HG02981 (cell line): Measurements from ENCODE around the gene TK2.

Experiments
- ATAC-seq: cut with Tn5 transposase; IDR thresholded peaks from one replicate; pipeline ENCODE4 v1.9.1; 2021; ENCODE audit warnings: mild to moderate bottlenecking, moderate library complexity; ENCODE audit not compliant: unreplicated experiment

Gene TK2

DNA sequence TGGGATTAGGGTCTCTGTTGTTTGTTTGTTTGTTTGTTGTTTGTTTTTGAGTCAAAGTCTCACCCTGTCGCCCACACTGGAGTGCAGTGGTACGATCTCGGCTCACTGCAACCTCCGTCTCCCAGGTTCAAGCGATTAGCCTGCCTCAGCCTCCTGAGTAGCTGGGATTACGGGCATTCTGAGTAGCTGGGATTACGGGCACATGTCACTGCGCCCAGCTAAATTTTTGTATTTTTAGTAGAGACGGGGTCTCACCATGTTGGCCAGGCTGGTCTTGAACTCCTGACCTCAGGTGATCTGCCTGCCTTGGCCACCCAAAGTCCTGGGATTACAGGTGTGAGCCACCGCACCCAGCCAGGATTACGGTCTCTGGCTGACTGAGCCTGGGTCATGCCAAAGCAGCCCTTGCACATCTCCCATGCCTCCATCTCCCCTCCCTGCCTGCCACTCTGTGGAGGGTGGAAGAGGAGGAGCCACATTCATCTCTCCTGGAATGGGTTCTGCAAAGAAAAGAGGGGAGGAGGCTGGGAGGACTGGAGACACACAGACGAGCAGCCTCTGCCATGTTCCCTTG, 63.6 kb downstream of the TK2 start:
- ATAC-seq = no peak

DNA sequence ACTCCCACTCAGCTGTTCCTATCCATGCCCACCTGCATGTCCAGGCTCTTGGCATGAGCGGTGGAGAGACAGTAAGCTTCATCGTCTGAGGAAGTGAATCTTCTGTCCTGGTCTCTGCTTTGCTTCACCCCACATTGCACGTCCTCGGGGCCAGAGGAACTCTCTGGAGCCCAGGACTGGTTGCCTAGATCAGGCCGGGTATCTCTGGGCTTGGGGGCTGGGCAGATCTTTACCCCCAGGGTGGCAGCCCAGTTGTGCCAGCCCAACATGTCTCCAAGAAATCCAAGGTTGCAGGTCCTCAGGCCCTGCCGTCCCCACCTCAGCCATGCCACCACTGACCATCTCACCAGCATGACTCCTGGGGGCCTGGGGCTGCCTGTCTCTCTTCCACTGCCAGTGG, 64.5 kb downstream of the TK2 start:
- no peak for ATAC-seq

DNA sequence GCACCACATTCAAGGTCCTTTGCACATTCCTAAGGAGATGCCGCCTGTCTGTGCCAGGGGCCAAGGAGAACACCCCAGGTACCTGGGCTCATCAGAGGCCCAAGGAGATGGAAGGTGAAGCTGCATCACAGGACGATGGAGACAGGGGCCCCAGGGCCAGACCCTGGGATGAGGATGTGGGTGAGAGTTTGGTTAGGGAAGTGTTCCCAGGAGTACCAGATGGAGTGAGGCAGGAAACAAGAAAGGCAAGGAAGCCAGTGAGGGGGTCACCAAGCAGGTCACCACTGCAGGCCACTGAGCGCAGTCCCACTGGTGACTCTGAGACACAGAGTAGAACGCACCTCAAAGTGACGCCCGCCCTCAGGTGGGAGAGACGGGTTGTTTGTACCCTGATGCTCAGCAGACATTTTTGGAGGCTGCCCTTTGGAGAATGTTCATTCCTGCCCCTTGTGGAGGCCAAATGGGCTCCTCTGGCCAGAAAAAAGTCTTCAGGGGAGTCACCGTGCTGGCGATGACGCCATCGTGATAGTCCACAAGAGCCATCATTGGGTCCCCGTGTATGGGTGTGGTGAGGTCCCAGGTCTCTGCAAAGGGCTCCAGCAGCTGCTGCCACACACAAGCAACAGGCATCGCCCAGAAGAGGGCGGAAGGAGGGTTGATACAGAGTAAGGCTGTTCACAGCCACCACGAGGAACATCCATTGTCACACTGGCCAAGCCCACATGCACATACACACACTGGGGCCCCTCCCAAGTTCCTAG, 65.3 kb downstream of the TK2 start:
- ATAC-seq = no peak

DNA sequence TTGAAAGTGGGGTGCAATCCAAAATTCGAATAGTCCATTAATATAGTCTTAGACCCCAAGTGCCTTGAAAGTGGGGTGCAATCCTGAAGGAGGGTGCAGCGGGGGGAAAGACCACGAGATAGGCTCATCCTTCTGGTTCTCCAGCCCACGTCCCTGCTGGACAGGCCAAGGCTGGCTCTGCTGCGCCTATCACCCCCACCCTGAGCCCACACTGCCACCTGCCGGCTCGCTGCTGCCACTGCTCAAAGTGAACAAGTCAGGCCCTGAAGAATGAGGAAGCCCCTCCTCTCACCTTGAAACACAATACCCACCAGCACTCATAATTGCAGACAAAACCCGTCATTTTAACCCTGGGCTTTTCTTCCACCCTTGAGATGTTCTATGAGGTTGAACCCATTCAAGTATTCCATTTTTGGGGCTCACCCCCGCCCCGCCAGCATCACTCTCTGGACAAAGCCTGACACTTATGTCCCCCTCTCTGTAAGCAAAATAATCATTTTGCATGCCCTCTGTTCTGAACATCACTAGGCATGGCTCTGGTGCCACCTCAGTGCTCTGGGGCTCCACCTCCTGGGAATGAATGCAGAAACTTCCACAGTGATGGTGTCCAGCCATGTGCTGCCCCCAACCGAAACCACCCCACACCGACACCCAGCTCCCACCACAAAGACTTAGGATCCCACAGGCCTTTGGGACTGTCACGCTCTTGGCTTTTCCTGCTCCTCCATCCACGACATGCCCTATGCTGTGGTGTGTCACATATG, 66.1 kb downstream of the TK2 start:
- peak; percentile 75 for ATAC-seq

DNA sequence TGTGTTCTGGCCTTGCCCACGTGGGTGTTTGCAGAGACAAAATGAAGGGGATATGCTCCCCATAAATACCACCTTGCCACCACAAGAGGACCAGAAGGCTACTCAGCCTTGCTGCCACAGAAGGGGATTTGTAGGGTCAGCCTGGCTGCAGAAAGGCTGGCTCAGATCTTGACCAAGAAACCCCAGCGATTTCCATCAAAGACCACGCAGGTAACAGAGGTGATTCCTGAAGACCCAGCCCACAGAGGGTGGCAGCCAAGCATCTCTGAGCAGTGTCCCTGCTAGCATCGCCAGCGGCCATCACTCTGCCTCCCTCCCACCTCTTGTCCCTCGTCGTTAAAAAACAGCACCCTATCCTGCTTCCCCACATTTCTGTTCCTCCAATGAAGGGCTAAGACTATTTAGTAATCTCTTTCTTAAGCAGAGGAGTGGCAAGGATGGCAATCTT, 68.0 kb downstream of the TK2 start:
- no peak for ATAC-seq

DNA sequence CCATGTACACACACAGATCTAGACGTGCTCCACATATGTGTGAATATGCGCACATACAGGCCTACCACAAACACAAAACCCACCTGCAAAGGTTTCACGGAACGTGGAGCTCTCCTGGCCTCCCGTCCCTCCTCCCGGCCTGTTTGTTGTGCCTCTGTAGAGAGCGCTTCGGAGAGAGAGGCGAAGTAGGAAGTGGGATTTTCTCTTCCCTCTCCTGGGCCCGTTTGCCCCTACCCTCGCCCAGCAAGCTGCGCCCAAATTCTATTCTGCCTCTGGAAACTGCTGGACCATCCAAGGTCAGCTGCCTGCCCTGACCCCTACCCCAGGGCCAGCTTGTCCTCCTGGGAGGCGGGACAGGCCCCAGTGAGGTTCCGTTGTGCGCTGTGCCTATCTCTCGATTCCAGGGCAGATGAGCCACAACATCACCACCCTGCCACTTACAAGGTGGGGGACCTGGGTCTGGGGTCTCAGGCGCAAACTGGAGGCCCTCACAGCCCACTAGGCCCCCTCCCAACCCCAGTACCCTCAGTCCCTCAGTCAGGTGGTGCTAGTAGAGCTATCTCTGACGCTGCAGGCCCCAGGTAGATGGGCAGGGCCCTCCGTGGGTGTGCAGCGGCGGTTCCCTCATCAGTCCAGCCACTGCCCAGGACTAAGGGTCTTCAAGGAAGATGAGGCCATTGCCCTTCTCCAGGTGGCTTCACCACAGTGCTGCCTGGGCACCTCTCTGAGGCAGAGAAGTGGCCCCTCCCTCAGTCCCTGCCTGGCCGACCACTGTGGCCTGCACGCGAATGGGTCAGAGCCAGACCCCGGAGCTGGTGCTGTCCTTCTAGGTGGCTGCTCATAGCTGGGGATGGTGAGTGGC, 68.6 kb downstream of the TK2 start:
- no peak for ATAC-seq

DNA sequence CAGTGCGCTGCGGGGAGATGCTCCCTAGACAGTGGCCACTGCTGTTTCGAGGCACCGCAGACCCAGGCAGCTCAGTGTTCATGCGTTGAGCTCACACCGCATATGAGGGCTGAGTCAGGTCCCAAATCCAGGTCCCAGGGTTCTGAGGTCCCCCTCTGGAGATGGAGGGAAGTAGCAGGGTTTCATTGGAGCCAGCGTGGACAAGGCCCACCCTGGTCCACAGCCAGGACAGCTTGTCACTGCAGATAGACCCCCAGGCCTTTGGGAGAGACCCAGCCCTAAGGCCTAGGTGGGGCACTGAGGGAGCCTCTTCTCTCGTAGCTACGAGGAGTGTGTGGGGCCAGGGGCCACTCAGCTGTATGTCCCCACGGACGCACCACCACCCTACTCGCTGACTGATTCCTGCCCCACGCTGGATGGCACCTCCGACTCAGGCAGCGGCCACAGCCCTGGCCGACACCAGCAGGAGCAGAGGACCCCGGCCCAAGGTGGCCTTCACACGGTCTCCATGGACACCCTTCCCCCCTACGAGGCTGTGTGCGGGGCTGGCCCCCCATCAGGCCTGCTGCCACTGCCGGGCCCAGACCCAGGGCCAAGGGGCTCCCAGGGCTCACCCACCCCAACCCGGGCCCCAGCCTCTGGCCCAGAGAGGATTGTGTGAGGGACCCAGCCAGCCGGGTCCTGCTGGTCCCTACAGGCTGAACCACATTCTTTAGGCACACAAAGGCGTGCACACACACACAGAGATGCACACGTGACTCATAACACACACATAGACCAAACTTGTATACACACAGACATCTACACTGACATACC, 69.4 kb downstream of the TK2 start:
- ATAC-seq = no peak

DNA sequence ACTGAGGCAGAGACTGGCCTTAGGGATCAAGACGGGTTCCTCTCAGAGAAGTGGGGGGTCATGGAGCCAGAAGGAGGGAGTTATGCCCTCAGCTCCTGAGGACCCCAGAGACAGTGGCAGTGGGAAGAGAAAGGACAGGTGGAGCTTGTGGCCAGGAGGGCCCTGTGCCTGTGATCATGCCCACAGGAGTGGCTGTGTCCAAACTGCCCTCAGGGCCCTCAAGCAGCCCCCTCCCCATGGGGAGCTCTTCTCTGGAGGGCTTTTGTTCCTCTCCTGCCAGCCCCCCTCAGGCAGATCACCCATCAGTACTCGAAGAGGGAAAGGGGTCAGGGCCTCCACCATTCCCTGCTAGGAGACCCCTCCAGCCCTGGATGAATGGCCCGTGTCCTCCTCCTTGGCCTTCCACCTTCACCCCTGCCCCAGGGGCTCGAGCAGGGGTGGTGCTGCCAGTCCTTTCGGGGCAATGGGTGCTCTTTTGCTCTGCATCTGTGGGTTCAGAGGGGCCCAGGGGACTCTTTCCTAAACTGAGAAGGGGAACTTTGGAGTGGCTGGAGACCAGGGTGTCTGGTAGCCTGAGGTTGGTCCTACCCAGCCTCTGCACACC, 70.2 kb downstream of the TK2 start:
- no peak for ATAC-seq

DNA sequence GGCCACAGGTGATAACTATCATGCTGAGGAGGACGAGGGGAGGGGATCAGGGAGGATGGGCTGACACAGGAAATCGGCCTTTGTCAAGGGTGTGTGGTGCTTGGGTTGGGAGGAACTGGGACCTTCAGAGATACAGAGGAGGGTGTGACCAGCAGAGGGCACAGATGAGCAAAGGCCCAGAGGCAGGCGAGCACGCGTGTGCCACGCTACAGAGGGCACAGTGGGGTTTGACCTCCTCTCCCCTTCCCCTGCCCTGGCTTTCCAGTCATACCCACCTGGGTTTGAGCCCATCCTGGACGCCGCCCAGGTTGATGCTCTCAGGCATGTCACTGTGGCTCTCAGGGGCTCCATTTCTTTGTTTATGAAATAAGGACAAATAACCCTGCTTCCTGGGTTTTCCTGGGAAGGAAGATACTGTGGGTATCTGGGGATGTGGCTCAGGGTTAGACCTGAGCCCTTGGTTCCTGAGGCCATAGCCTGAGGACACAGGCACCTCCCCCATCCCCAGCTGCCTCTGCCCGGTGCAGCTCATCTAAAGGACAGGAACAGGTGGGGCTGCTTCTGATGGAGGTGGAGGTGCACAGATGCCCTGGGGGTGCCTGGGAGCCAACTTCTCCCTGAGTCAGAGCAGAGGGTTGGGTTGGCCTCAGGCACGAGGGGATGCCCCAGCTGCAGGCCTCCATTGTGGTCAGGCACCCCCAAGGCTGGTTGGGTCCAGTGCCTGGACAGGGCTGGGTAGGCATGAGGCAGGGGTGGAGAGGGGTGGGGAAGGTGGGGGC, 71.0 kb downstream of the TK2 start:
- peak; percentile 55 for ATAC-seq

DNA sequence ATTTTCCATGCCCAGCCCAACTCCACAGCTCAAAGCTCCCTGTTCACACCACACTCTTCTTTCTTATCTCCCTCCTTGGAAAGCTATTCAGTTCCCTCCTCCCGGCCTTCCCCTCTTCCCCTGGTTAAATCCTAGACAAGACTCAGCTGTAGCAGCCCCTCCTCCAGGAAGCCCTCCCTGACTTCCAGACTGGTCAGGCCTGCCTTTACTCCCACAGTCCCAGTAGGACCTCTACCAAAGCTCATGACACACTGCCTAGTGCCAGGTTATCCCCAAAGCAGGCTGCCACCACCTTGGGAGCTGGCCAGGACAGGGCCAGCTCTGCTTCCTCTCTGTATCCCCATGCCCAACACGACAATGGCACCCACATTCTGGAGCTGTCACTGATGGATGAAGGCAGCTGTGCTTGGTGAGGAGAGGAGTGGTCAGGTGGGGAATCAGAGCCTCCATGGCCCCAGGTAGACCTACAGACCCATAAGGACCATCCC, 72.8 kb downstream of the TK2 start:
- no peak for ATAC-seq

DNA sequence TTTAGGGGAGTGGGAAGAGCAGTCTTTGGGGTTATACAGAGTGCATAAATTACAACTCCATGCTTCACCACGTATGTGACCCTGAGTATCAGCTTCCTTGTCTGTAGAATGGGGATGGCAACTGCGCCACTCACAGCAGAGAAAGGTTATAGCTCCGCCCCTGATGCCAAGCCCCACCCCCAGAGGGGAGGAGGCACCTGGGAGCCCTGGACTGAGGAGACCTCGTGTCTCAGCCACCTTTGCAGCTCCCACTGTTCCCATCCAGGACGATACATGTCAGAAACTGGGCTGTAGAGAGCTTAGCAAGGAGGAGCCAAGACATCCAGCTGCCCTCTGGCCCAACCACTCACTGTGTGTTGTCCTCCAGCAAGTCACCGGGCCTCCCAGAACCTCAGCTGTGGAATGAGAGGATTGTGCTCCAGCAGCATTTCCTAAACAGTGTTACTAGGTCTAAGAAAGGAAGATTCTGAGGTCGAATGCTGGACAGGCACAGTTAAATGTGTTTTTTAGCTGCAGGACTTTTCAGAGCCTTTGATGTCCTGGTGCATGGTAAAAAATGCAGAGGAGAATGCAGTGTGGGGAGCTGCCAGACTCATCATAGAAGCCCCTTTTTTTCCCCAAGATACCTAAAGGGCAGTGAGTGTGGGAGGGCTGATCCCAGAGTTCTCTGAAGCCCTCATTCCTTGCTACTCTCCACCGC, 73.4 kb downstream of the TK2 start:
- no peak for ATAC-seq

DNA sequence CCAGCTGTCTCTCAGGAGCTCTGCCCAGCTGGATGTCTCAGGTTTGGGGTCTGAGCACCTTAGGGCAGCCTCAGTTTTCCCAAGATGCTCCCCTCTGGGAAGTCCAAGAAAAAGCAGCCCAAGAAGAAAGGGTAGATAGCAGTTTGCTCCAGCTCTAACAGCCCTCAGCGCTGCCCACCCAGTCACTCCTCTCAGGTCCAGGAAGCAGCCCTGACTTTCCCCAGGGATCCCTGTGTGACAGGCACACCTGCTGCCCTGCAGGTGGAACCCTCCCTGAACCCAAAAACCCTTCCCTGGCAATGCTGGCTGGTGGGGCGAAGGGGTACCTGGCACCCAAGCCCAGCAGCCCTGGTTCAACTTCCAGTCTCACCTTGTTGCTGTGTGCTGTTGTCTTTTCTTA, 74.7 kb downstream of the TK2 start:
- no peak for ATAC-seq

DNA sequence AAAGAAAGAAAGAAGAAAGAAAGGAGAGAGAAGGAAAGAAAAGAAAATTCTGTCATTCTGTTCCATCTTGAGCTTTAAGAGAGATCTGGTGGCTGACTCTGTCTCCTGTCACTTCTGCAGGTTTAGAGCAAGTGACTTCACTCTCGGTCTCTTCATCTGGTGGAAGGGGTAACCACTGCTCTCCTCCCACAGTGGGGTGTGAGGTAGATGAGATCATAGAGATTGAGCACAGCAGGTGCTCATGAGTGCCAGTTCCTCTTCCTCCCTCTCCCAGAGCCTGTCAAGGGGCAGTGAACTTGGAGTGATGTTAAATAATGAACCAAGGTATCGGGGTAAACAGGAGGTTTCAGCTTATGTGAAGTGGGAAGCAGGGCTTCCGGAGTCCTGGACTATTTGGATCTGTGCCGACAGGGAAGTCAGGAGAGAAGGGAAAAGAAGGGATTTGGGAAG, 75.1 kb downstream of the TK2 start:
- ATAC-seq = peak; percentile 85

DNA sequence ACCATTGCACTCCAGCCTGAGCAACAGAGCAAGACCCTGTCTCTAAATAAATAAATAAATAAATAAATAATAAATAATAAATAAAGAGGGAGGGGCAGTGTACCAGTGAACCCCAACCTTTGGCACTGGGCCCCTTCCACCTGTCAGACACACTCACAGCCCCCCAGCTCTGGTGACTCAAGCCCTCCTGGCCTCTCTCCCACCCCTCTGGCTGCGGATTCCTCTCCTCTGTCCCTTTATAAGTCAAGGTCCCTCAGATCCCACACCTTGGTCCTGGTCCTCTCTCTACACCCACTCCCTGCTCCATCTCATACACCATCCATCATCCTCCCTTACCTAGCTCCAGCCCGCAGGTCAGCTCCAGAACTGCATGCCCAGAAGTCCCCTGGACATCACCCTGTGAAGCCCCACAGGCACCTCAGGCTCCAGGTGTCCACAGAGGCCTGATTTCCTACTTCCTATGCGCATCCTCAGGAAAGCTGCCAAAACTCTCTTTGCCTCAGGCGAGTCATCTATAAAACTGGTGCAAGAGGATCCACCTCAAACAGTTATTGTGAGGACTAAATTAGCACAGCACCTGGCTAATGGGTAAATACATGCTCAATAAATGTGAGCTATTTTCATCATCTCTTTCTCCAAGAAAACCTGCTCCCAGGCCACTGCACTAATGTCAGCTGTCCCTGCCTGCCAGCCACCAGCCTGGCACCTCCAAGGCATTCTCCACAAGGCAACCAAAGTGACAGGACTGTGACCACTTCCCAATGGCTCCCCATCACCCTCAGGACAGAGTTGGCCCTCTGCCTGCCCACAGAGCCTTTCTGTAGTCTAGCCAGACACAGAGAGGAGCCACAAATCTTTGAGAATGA, 76.0 kb downstream of the TK2 start:
- ATAC-seq = no peak

DNA sequence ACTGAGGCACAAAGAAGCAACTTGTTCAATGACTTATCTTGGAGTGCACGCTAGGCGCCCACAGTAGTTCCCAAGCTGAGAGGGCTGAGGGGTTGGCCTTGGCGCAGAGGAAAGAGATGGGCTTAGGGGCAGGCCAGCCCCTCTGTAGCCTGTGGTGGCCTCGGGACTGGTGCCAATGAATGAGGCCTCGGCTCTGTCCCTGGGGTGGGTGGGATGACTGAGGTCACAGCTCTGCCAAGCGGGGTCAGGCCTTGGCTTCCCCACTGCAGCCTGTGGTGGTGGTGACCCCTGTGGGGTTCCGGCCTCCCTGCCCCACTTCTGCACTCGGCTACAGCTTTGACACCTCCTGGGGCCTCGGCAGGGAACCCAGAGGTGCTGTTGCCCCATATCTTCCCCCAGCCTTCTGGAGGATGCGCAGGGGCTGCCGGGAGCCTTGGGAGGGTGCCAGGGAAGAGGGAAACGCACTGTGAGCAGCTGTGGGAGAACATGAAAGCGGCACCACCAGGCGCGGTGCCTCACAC, 76.8 kb downstream of the TK2 start:
- ATAC-seq = no peak

DNA sequence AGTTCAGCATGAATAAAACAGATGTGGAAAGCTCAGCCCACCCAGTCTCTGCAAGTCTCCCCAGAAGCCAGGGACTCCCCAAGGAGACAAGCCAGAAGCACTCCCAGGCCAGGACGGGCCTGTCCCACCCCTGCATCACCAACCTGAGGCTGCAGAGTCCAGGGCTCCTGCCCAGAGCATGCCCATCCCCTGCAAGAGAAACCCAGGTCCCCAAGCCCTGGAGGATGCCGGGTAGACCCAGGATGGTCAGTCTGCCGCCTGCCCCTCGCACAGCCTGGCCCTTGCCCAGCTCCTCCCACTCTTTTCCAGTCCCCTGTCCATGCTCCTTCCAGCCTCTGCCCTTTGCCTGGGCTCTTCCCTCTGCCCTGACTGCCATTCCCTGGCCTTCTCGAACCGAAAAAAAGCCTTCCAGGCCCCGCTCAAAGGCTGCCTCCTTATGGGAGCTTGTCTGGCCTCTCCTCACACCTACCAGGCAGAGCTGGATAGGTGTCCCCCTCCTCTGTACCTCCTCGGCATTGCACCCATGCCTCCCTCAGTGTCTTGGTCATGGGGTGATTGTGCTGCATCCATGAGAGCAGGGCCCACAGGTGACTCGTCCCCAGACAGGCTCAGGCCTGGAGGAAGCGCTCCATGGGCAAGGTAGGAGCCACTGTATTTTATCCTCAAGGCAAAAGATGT, 78.1 kb downstream of the TK2 start:
- ATAC-seq = no peak
